ENCODE measurements around the gene PLET1.

DNA sequence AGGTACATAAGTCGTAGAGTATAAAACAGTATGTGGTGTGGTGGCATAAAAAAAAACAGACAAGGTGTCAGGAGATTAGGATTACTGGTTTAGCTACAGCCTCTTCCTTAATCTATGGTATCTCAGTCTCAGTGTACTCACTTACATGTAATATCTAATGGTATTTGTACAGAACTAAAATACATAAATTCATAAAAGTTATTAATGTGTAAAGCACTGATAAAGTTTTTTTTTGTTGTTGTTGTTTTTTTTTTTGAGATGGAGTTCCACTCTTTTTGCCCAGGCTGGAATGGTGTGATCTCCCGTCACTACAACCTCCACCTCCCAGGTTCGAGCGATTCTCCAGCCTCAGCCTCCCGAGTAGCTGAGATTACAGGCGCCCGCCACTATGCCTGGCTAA, 31.5 kb downstream of the PLET1 start:
- TF ChIP-seq, protein P1, sequence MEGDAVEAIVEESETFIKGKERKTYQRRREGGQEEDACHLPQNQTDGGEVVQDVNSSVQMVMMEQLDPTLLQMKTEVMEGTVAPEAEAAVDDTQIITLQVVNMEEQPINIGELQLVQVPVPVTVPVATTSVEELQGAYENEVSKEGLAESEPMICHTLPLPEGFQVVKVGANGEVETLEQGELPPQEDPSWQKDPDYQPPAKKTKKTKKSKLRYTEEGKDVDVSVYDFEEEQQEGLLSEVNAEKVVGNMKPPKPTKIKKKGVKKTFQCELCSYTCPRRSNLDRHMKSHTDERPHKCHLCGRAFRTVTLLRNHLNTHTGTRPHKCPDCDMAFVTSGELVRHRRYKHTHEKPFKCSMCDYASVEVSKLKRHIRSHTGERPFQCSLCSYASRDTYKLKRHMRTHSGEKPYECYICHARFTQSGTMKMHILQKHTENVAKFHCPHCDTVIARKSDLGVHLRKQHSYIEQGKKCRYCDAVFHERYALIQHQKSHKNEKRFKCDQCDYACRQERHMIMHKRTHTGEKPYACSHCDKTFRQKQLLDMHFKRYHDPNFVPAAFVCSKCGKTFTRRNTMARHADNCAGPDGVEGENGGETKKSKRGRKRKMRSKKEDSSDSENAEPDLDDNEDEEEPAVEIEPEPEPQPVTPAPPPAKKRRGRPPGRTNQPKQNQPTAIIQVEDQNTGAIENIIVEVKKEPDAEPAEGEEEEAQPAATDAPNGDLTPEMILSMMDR (IDR thresholded peaks at IDR 0.05): no peak
- no peak for TF ChIP-seq POLR2A (IDR thresholded peaks at IDR 0.05)
